ENCODE results near the gene SSBP3. TPM values are rescaled to one million over a fixed set of nuclear protein-coding genes. Genes with fewer than 3 reads are reported as not detected.

SSBP3 gene
- total RNA-seq, 4 donors from 2014 or later: 26.4 to 49.5 (median 37.1) TPM

- TF ChIP-seq POLR2A (IDR thresholded peaks at IDR 0.05): no peak
- no peak for DNase-seq (ENCODE audit: low spot score in 2 of 2)
- 90% methylated on average over 6 of the region's 6 CpGs for WGBS
- Histone ChIP-seq H3K9me3 (no peaks in the 10 kb centered on the region), H3K4me1 (peaks cover 23% of the 10 kb centered on the region), H3K4me3 (no peak overlapping the region), H3K27ac (no peak overlapping the region), H3K27me3 (no peaks in the 10 kb centered on the region), H3K36me3 (no peaks in the 10 kb centered on the region)
These were observed 140.5 kb downstream of the SSBP3 start for GRCh38 chr1:54265659-54266058.

GRCh38 chr1:54265126-54265525, 141.1 kb downstream of the SSBP3 start:
- H3K4me3 ChIP-seq: no peak overlapping the region
- no peaks in the 10 kb centered on the region for H3K27me3 ChIP-seq
- H3K27ac ChIP-seq: no peak overlapping the region
- DNase-seq (ENCODE audit: low spot score in 2 of 2): no peak
- TF ChIP-seq CTCF (IDR thresholded peaks at IDR 0.05): no peak
- 84% methylated on average over 8 of the region's 8 CpGs for WGBS
- H3K36me3 ChIP-seq: no peaks in the 10 kb centered on the region
- peaks cover 23% of the 10 kb centered on the region for H3K4me1 ChIP-seq
- no peaks in the 10 kb centered on the region for H3K9me3 ChIP-seq

- H3K36me3 ChIP-seq: no peaks in the 10 kb centered on the region
- H3K27ac ChIP-seq: no peak overlapping the region
- H3K27me3 ChIP-seq: no peaks in the 10 kb centered on the region
- DNase-seq (ENCODE audit: low spot score in 2 of 2): no peak
- 76% methylated on average over 6 of the region's 6 CpGs for WGBS
- no peak overlapping the region for H3K4me3 ChIP-seq
- no peak for TF ChIP-seq POLR2A (IDR thresholded peaks at IDR 0.05)
- TF ChIP-seq CTCF (IDR thresholded peaks at IDR 0.05): no peak
- no peak for TF ChIP-seq POLR2AphosphoS5 (IDR thresholded peaks at IDR 0.05)
- no peak for TF ChIP-seq EP300 (IDR thresholded peaks at IDR 0.05)
- H3K9me3 ChIP-seq: no peaks in the 10 kb centered on the region
- peaks cover 17% of the 10 kb centered on the region for H3K4me1 ChIP-seq
These were observed 142.5 kb downstream of the SSBP3 start for GRCh38 chr1:54263601-54264226.

- no peak overlapping the region for H3K4me3 ChIP-seq
- peaks cover 11% of the 10 kb centered on the region for H3K4me1 ChIP-seq
- no peak for DNase-seq (ENCODE audit: low spot score in 2 of 2)
These were observed 143.9 kb downstream of the SSBP3 start for GRCh38 chr1:54262244-54262643.

GRCh38 chr1:54260810-54261209, 145.4 kb downstream of the SSBP3 start:
- TF ChIP-seq POLR2A (IDR thresholded peaks at IDR 0.05) (no peak), CTCF (IDR thresholded peaks at IDR 0.05) (no peak), POLR2AphosphoS5 (IDR thresholded peaks at IDR 0.05) (no peak), EP300 (IDR thresholded peaks at IDR 0.05) (no peak)
- Histone ChIP-seq H3K4me1 (peaks cover 11% of the 10 kb centered on the region), H3K9me3 (no peaks in the 10 kb centered on the region), H3K27ac (no peak overlapping the region), H3K36me3 (no peaks in the 10 kb centered on the region), H3K27me3 (no peaks in the 10 kb centered on the region), H3K4me3 (no peak overlapping the region)
- DNase-seq (ENCODE audit: low spot score in 2 of 2): no peak
- 83% methylated on average over 7 of the region's 10 CpGs for WGBS

More at GRCh38 chr1:54262244-54262643, 143.9 kb downstream of the SSBP3 start:
- Histone ChIP-seq H3K27ac (no peak overlapping the region), H3K9me3 (no peaks in the 10 kb centered on the region), H3K27me3 (no peaks in the 10 kb centered on the region), H3K36me3 (no peaks in the 10 kb centered on the region)
- WGBS: 90% methylated on average over 7 of the region's 7 CpGs
- TF ChIP-seq CTCF (IDR thresholded peaks at IDR 0.05): no peak
- TF ChIP-seq POLR2AphosphoS5 (IDR thresholded peaks at IDR 0.05): no peak
- no peak for TF ChIP-seq POLR2A (IDR thresholded peaks at IDR 0.05)
- TF ChIP-seq EP300 (IDR thresholded peaks at IDR 0.05): no peak

Data from suprapubic skin (tissue), 4 donors.